Stomach (tissue), 9 donors: ENCODE results near the gene RAB31. TPM values are rescaled to one million over a fixed set of nuclear protein-coding genes. Genes with fewer than 3 reads are reported as not detected.

Source experiments
- DNase-seq, 2 donors: peaks; one replicate each; pipeline versions ENCODE4 v3.0.0 to v3.0.0-alpha.2; 2013 to 2019
- H3K27ac ChIP-seq, 5 donors: fragments of 200-600 bp in 4 of 5; sonication (generic) in 4 of 5; one replicate each; pipeline ENCODE4 v1.5.1; 2013 to 2019; ENCODE audit warnings: mild to moderate bottlenecking in 1 of 5, moderate library complexity in 1 of 5
- H3K27me3 ChIP-seq, 3 donors: fragments of 200-600 bp; sonication (generic); one replicate each; pipeline ENCODE4 v1.5.1; 2017 to 2019; ENCODE audit warnings: mixed run types in 1 of 3
- H3K36me3 ChIP-seq, 4 donors: fragments of 200-600 bp; sonication (generic); 1 replicate in 3 of 4; 2 replicates in 1 of 4; pipeline ENCODE4 v1.5.1; 2016 to 2019
- H3K4me1 ChIP-seq, 4 donors: fragments of 200-600 bp; sonication (generic); one replicate each; pipeline ENCODE4 v1.5.1; 2016 to 2019
- H3K4me3 ChIP-seq, 4 donors: fragments of 200-600 bp; sonication (generic) in 3 of 4; one replicate each; pipeline ENCODE4 v1.5.1; 2016 to 2019; ENCODE audit warnings: mild to moderate bottlenecking in 1 of 4
- H3K9me3 ChIP-seq, 4 donors: fragments of 200-600 bp; sonication (generic); one replicate each; pipeline ENCODE4 v1.5.1; 2016 to 2019
- CTCF ChIP-seq, 7 experiments: fragments of 450-650 bp in 4 of 7; fragments of 200-600 bp in 3 of 7; sonication (generic) in 3 of 7; IDR thresholded peaks; one replicate each; pipeline ENCODE4 v1.5.1; 2016 to 2019; ENCODE audit warnings: antibody characterized with exemption in 7 of 7, control low read depth in 2 of 7, mild to moderate bottlenecking in 1 of 7
- EP300 ChIP-seq: sonication (generic); formaldehyde crosslinking; IDR thresholded peaks from one replicate; pipeline ENCODE4 v1.6.1; 2017; ENCODE audit warnings: antibody characterized with exemption
- POLR2A ChIP-seq, 4 donors: fragments of 450-650 bp; IDR thresholded peaks; one replicate each; pipeline ENCODE4 v1.6.1; 2016; ENCODE audit warnings: antibody characterized with exemption in 4 of 4, control low read depth in 2 of 4, mild to moderate bottlenecking in 1 of 4, moderate library complexity in 1 of 4
- POLR2AphosphoS5 ChIP-seq, 3 donors: sonication (generic); formaldehyde crosslinking; IDR thresholded peaks; one replicate each; pipeline ENCODE4 v1.6.1; 2016; ENCODE audit warnings: antibody characterized with exemption in 3 of 3
- WGBS, 5 donors: extraction: QIAGEN DNeasy Blood & Tissue Kit in 3 of 5; methylation state at CpG; one replicate each; pipeline versions ENCODE4 v1.1.5 to v1.1.7; 2013 to 2018; 5-methylcytosine and 5-hydroxymethylcytosine counted together
- intact Hi-C: fragments of 100-400 bp; cut with DNase I; formaldehyde crosslinking; loops from one replicate; pipeline ENCODE4 v1.15.1; 2023; ENCODE audit warnings: low total_unique reads
- polyA plus RNA-seq, 3 donors: library from polyadenylated mRNA; stranded (reverse); fragments of 200-250 nt; gene quantifications; one replicate each; pipeline ENCODE4 v1.2.3, GENCODE V29; 2013
- total RNA-seq, 5 donors: library from RNA; depleted of rRNA; stranded (reverse); fragments of >200 nt; gene quantifications; one replicate each; pipeline versions ENCODE4 v1.1.0 to v1.2.3, GENCODE V29; 2014 to 2016
- donor health status: healthy with polysubstance abuse.
- donor health status: Bipolar disorder and iron deficiency.
- donor health status: healthy.

Gene RAB31
- total and polyA plus RNA-seq, 8 donors: 10.1 to 65.5 (median 36.8) TPM

DNA sequence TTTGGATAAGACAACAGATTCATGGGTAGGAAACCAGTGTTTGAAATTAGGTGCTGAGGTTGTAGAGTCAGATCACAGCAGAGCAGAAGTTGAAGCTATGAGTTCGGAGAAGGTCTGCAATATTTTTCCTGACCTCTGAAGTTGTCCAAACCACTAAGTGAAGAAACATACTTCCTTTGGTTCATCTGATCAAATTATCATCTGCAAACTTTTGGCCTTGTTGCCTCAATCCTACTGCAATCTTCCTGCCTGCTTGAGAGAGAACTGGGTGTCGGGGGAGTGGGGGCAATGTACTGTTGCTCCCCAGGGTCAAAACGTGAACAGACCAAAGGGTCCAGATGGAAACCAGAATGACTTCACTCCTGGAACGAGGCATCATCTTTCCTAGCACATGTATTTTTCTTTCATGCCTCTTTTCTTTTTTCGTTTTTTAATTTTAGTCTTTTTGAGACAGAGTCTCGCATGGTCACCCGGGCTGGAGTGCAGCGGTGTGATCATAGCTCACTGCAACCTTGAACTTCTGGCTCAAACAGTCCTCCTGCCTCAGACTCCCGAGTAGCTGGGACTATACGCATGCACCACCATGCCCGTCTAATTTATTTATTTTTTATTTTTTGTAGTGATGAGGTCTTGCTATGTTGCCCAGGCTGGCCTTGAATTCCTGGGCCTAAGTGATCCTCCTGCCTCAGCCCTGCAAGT is 42.7 kb downstream of the RAB31 start:
- no peak for TF ChIP-seq CTCF (IDR thresholded peaks at IDR 0.05)
- TF ChIP-seq EP300: no peak
- TF ChIP-seq POLR2AphosphoS5 (IDR thresholded peaks at IDR 0.05): no peak
- TF ChIP-seq POLR2A (IDR thresholded peaks at IDR 0.05): no peak
- Histone ChIP-seq H3K4me1 (peaks cover 0 to 25% (median 10%) of the 10 kb centered on the region in 4 donors), H3K4me3 (no peak overlapping the region), H3K27me3 (no peaks in the 10 kb centered on the region), H3K9me3 (no peaks in the 10 kb centered on the region), H3K36me3 (no peaks in the 10 kb centered on the region), H3K27ac (peak overlapping the region in 3 of 5 donors; percentile 5 to 37 (median 21))
- no peak for DNase-seq
- WGBS, 5 donors: 75 to 90% (median 88%) methylated on average over 11 of the region's 11 CpGs
- intact Hi-C loops: no loop called here

- Histone ChIP-seq H3K27ac (no peak overlapping the region), H3K36me3 (no peaks in the 10 kb centered on the region), H3K27me3 (no peaks in the 10 kb centered on the region), H3K4me3 (no peak overlapping the region), H3K4me1 (peaks cover 0 to 32% (median 14%) of the 10 kb centered on the region in 4 donors), H3K9me3 (no peaks in the 10 kb centered on the region)
- 81 to 90% (median 88%) methylated on average over 8 of the region's 8 CpGs for WGBS, 5 donors
- intact Hi-C loops: no loop called here
- TF ChIP-seq CTCF (IDR thresholded peaks at IDR 0.05): no peak
- TF ChIP-seq POLR2A (IDR thresholded peaks at IDR 0.05): no peak
- TF ChIP-seq POLR2AphosphoS5 (IDR thresholded peaks at IDR 0.05): no peak
- no peak for TF ChIP-seq EP300
- no peak for DNase-seq
Observed at GRCh38 chr18:9751371-9752031, 43.4 kb downstream of the RAB31 start.

GRCh38 chr18:9753846-9754245 is 45.7 kb downstream of the RAB31 start:
- Histone ChIP-seq H3K27me3 (no peaks in the 10 kb centered on the region), H3K36me3 (no peaks in the 10 kb centered on the region), H3K27ac (no peak overlapping the region), H3K4me1 (peaks cover 0 to 53% (median 28%) of the 10 kb centered on the region in 4 donors), H3K4me3 (no peak overlapping the region), H3K9me3 (no peaks in the 10 kb centered on the region)
- WGBS, 5 donors: 88 to 95% (median 94%) methylated on average over 7 of the region's 7 CpGs
- intact Hi-C loops: no loop called here
- no peak for TF ChIP-seq POLR2A (IDR thresholded peaks at IDR 0.05)
- TF ChIP-seq EP300: no peak
- TF ChIP-seq CTCF (IDR thresholded peaks at IDR 0.05): no peak
- TF ChIP-seq POLR2AphosphoS5 (IDR thresholded peaks at IDR 0.05): no peak
- DNase-seq: no peak

GRCh38 chr18:9755110-9755509 is 47.0 kb downstream of the RAB31 start:
- TF ChIP-seq CTCF (IDR thresholded peaks at IDR 0.05): no peak
- DNase-seq: no peak
- H3K4me1 ChIP-seq: peaks cover 0 to 47% (median 26%) of the 10 kb centered on the region in 4 donors
- no peaks in the 10 kb centered on the region for H3K9me3 ChIP-seq
- H3K27ac ChIP-seq: no peak overlapping the region
- intact Hi-C loops: no loop called here
- H3K36me3 ChIP-seq: no peaks in the 10 kb centered on the region
- no peak overlapping the region for H3K4me3 ChIP-seq
- no peaks in the 10 kb centered on the region for H3K27me3 ChIP-seq
- 50 to 93% (median 67%) methylated on average over 2 to 3 of the region's 3 CpGs for WGBS, 5 donors
